HuH-7 (cell line): Measurements from ENCODE around the gene YBEY.

ENCODE experiments used
- DNase-seq: peaks from one replicate; pipeline ENCODE4 v3.0.0; 2011; ENCODE audit warnings: low spot score

Gene YBEY

GRCh38 chr21:46328151-46328550, 42.0 kb downstream of the YBEY start:
- DNase-seq = no peak

GRCh38 chr21:46329796-46330195, 43.7 kb downstream of the YBEY start:
- no peak for DNase-seq

GRCh38 chr21:46334351-46335140, 48.4 kb downstream of the YBEY start:
- no peak for DNase-seq

- DNase-seq = no peak
Measured at GRCh38 chr21:46336603-46337002, 50.5 kb downstream of the YBEY start.

GRCh38 chr21:46340998-46341397, 54.9 kb downstream of the YBEY start:
- DNase-seq = no peak

GRCh38 chr21:46344219-46344915, 58.2 kb downstream of the YBEY start:
- DNase-seq = no peak

GRCh38 chr21:46345861-46346260, 59.7 kb downstream of the YBEY start:
- no peak for DNase-seq

GRCh38 chr21:46346296-46347202, 60.4 kb downstream of the YBEY start:
- no peak for DNase-seq

GRCh38 chr21:46347203-46347550, 61.0 kb downstream of the YBEY start:
- DNase-seq = no peak
